ENCODE data around the gene ABCA2.
"Not testable (repeated sequence)": the region's sequence is repeated elsewhere in the genome, so short reads cannot be mapped to it uniquely, and the experiment has no call there.

ABCA2 gene

DNA sequence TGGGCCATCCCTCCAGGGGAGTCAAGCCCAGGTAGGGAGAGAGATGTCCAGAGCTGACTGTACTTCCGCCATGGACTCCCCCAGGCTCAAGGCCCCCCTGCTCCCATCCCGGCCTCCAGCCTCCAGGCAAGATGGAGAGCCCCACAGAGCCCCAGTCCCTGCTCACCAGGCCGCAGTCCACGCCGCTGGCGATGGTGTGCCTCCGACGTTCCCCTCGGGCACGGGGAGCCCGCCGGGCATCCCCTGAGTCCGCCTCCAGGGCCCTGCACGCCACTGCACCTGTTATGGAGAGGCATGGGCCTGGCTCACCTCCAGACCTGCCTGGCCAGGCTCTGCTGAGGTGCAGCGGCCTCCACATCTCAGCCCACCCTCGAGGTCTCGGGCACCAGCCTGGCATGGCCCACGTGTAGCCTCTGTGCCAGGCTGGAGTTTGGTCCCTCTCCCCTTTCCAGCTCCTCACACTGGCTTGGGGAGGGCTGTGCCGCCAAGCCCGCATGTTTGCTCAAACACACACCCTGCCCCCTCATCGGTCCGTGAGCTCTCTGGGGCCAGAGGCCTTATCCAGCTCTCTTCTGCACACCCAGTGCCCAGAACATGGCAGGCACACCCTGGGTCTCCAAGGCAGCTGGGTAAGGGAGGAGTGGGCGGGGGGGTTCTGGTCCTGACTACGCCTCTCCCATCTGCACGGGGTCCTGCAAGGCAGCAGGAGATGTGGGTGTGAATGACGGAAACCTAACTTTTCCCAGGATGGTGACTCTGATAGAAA is 38.2 kb upstream of the ABCA2 start:
- no peak for DNase-seq (ENCODE audit: low read depth)
- TF ChIP-seq, protein P1, sequence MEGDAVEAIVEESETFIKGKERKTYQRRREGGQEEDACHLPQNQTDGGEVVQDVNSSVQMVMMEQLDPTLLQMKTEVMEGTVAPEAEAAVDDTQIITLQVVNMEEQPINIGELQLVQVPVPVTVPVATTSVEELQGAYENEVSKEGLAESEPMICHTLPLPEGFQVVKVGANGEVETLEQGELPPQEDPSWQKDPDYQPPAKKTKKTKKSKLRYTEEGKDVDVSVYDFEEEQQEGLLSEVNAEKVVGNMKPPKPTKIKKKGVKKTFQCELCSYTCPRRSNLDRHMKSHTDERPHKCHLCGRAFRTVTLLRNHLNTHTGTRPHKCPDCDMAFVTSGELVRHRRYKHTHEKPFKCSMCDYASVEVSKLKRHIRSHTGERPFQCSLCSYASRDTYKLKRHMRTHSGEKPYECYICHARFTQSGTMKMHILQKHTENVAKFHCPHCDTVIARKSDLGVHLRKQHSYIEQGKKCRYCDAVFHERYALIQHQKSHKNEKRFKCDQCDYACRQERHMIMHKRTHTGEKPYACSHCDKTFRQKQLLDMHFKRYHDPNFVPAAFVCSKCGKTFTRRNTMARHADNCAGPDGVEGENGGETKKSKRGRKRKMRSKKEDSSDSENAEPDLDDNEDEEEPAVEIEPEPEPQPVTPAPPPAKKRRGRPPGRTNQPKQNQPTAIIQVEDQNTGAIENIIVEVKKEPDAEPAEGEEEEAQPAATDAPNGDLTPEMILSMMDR (conservative IDR thresholded peaks at IDR 0.05; ENCODE audit: low read depth, low read length): no peak

DNA sequence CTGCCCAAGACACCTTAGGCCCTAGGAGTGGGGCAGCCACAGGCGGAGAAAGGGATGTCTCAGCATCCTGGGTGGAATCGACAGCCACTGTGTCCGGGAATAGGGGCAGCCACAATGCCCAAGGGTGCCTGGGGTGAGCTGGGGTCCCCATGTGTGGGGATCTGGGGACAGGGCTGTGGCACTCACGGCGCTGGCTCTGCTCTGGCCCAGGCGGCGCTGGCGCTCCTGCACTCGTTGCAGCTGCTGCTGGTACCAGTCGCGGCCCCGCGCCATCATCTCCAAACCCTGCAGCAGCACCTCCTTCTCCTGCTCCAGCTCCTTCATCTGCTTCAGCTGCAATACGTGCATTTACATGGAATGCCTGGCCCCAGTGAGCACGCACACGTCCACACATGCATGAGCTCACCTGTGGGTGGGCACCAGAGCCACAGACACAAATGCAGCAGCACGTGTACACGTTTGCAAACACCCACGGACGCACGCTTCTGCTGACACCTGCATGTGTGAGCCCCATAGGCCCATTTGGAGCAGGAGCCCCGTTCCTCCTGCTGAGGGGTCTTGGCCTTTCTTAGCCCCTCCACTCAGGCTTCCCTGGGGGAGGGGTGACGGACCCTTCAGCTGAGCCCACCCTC is 37.4 kb upstream of the ABCA2 start:
- DNase-seq (ENCODE audit: low read depth): no peak
- no peak overlapping the region for H3K4me3 ChIP-seq (ENCODE audit: low read depth, low read length)
- TF ChIP-seq, protein P1 (conservative IDR thresholded peaks at IDR 0.05; ENCODE audit: low read depth, low read length): no peak

More for the DNA sequence above, 38.2 kb upstream of the ABCA2 start:
- no peak overlapping the region for H3K4me3 ChIP-seq (ENCODE audit: low read depth, low read length)

DNA sequence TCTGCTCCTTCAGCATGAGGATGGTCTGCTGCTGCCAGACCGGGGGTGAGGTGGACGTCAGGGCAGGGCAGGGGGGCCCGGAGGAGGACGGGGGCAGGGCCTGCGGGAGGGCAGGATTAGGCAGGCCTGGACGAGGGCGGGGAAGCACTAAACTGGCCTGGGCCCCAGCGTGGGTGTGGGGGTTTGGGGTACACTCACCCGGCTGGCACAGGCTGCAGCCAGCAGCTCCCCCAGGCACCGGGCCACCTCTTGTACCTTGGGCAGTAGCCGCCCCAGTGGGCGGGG is 36.8 kb upstream of the ABCA2 start:
- TF ChIP-seq, protein P1 (conservative IDR thresholded peaks at IDR 0.05; ENCODE audit: low read depth, low read length): no peak
- no peak for DNase-seq (ENCODE audit: low read depth)
- H3K4me3 ChIP-seq (ENCODE audit: low read depth, low read length): no peak overlapping the region

DNA sequence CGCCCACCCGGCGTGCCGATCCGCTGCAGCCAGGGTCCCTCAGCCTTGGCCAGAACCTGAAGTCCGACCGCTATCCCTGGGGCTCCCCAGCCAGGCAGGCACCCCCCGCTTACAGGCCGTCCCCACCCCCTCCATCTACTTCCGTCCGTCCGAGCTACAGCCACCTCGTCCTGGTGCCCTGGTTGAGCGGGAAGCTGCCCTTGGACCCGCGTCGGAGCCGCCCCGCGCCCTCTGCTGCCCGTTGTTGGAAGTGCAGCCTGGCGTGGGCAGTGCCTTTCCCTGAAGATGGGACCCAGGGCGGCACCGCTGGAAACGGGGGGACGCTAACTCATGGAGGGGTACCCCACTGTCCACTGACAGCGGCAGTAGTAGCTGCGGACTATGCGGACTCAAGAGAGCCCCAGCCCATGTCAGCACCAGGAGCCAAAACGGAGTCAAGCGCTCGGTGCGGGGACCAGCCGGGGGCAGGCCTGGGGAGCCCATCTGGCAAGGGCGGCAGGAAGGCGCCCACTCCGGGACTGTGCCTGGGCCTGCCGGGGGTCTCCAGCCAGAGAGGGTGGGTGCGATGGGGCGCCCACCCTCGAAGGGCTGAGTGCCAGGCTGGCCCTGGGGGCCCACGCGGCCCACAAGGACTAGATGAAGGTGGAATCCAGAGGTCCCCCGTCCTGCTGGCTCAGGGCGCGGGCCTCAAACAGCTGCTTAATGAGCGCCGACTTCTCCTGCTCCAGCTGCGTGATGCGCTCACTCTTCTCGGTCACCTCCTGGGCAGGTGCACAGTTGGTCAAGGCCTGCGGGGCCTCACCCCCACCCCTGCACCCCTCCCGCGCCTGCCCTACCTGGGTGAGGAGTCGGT is 36.2 kb upstream of the ABCA2 start:
- no peak overlapping the region for H3K4me3 ChIP-seq (ENCODE audit: low read depth, low read length)
- DNase-seq (ENCODE audit: low read depth): peak; percentile 43
- TF ChIP-seq, protein P1 (conservative IDR thresholded peaks at IDR 0.05; ENCODE audit: low read depth, low read length): peak; percentile 87

DNA sequence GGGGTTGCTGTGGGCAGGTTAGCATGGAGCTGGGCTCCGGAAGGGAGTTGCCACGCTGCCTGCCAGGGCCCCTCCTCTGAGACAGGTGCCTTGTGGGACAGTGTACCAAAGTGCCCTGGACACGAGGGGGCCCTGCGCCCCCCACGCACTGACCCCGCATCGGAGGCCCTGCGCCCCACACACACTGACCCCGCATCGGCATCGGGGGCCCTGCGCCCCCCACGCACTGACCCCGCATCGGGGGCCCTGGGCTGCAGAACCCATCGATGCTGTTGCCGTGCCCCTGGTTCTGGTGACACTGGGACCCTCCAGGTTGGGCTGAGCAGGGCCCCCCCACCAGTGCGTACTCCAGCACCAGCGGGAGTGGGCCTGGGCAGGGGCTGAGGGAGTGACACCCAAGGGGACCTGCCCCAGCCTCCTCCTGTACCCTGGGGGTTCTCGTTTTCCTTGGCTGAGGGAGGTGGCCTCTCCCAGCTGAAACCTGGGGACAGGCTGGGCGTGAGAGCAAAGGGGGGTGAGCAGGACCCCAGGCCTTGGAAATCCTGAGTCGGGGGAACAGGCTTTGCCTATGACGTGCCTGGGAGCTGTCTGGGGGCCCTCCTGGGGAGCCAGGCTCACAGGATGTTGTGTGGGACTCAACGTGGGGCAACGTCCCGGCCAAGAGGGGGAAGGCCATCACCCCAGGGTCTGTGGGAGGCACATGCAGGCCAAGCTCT is 35.4 kb upstream of the ABCA2 start:
- DNase-seq (ENCODE audit: low read depth): no peak
- H3K4me3 ChIP-seq (ENCODE audit: low read depth, low read length): no peak overlapping the region
- TF ChIP-seq, protein P1 (conservative IDR thresholded peaks at IDR 0.05; ENCODE audit: low read depth, low read length): no peak

DNA sequence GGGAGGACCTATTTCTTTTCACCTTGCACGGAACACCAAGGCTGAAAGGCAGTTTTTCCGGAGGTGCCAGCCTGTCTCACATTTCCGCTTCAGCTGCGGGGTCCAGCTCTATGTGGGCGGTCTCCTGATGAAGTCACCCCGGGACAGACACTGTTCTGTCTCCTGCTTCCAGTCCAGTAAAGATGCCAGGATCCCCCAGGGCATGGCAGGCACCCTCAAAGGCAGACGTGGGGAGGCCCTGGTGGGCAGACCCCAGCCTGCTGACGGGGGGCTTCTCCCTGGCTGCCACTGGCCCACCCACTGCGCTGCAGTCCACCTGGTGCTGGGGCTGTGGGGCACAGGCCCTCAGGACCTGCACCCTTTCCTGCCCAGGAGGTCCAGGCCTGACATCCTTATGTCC is 34.8 kb upstream of the ABCA2 start:
- H3K4me3 ChIP-seq (ENCODE audit: low read depth, low read length); DNase-seq (ENCODE audit: low read depth): not testable (repeated sequence)

DNA sequence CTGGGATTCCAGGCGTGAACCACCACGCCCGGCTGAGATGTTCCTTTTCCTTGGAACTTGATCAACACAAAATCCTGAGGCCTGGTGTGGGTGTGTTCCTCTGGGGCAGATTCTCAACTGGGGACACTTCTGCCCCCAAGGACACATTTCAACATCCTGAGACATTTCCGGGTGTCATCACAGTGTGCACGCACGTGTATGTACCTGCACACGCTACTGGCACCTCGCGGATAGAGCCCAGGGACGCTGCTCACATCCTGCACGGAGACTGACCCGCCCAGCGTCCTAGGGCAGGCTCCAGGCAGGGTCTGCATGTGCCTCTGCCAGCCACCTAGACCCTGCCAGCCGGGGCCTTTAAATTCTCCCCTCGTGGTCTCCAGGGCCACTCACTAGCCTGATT is 34.3 kb upstream of the ABCA2 start:
- no peak for DNase-seq (ENCODE audit: low read depth)
- TF ChIP-seq, protein P1 (conservative IDR thresholded peaks at IDR 0.05; ENCODE audit: low read depth, low read length): no peak
- H3K4me3 ChIP-seq (ENCODE audit: low read depth, low read length): no peak overlapping the region

Data from choroid plexus epithelial cell (primary cell).